Endodermal cell (in vitro differentiated cells): ENCODE measurements around the gene CDHR3. TPM values are rescaled to one million over a fixed set of nuclear protein-coding genes. Genes with fewer than 3 reads are reported as not detected.

Source experiments
- DNase-seq: peaks from one replicate; pipeline ENCODE4 v3.0.0-alpha.2; 2017
- H3K27ac ChIP-seq: 2 replicates; pipeline ENCODE4 v1.5.1; 2013; ENCODE audit warnings: mild to moderate bottlenecking, low read depth, low read length, moderate library complexity
- H3K27me3 ChIP-seq: 2 replicates; pipeline ENCODE4 v1.6.1; 2013; ENCODE audit warnings: mild to moderate bottlenecking, low read length, moderate library complexity; ENCODE audit not compliant: insufficient read depth, control insufficient read depth, poor library complexity, severe bottlenecking
- H3K36me3 ChIP-seq: 2 replicates; pipeline ENCODE4 v1.7.0; 2013; ENCODE audit warnings: mild to moderate bottlenecking, low read length, moderate library complexity; ENCODE audit not compliant: control insufficient read depth, insufficient read depth
- H3K4me1 ChIP-seq: one replicate; pipeline ENCODE4 v1.7.0; 2013; ENCODE audit warnings: low read length; ENCODE audit not compliant: control insufficient read depth, insufficient read depth
- H3K4me3 ChIP-seq: 2 replicates; pipeline ENCODE4 v1.5.1; 2013; ENCODE audit warnings: mild to moderate bottlenecking, low read length, moderate library complexity
- H3K9ac ChIP-seq: 2 replicates; pipeline ENCODE4 v1.6.1; 2013; ENCODE audit warnings: mild to moderate bottlenecking, low read length, moderate library complexity; ENCODE audit not compliant: poor library complexity, severe bottlenecking; ENCODE audit errors: extremely low read depth
- H3K9me3 ChIP-seq: 2 replicates; pipeline ENCODE4 v1.6.1; 2013; ENCODE audit warnings: mild to moderate bottlenecking, low read length, moderate library complexity; ENCODE audit not compliant: control insufficient read depth
- H3K27ac Mint-ChIP-seq: 2 replicates; pipeline ENCODE4 v1.8.0; 2020; ENCODE audit warnings: mixed read lengths
- H3K27me3 Mint-ChIP-seq: 2 replicates; pipeline ENCODE4 v1.8.0; 2021; ENCODE audit warnings: mild to moderate bottlenecking, mixed read lengths; ENCODE audit not compliant: insufficient read depth
- H3K36me3 Mint-ChIP-seq: 2 replicates; pipeline ENCODE4 v1.8.0; 2020; ENCODE audit warnings: low read depth, mixed read lengths
- H3K4me1 Mint-ChIP-seq: 2 replicates; pipeline ENCODE4 v1.8.0; 2020; ENCODE audit warnings: mixed read lengths
- H3K4me3 Mint-ChIP-seq: 2 replicates; pipeline ENCODE4 v1.8.0; 2020; ENCODE audit warnings: mild to moderate bottlenecking, moderate library complexity, mixed read lengths
- H3K9me3 Mint-ChIP-seq: 2 replicates; pipeline ENCODE4 v1.8.0; 2020; ENCODE audit warnings: mild to moderate bottlenecking, mixed read lengths
- WGBS, 2 experiments: methylation state at CpG; one replicate each; pipeline versions ENCODE4 v1.1.5 to v1.1.7; 2013; ENCODE audit warnings: missing lambda C conversion rate in 2 of 2, mixed read lengths in 1 of 2; ENCODE audit not compliant: insufficient coverage in 1 of 2, insufficient read length in 1 of 2; 5-methylcytosine and 5-hydroxymethylcytosine counted together
- total RNA-seq, 2 donors: library from RNA; stranded (reverse); fragmentation: NEBNext Ultra II Directional in 1 of 2; extraction: Animal tissue kit (Norgen Biotek cat#: 25700) in 1 of 2; gene quantifications; 2 replicates in 1 of 2; 3 replicates in 1 of 2; pipeline ENCODE4 v1.2.1, GENCODE V29; 2021
- TF ChIP-seq, protein P1 (sequence below): fragments of 200-600 bp; sonication (generic); conservative IDR thresholded peaks from 2 replicates; pipeline ENCODE4 v1.5.0; 2021; ENCODE audit warnings: antibody characterized with exemption, mild to moderate bottlenecking

The CDHR3 gene
- total RNA-seq, 2 donors from 2014 or later: 7.5 to 16.1 TPM

DNA sequence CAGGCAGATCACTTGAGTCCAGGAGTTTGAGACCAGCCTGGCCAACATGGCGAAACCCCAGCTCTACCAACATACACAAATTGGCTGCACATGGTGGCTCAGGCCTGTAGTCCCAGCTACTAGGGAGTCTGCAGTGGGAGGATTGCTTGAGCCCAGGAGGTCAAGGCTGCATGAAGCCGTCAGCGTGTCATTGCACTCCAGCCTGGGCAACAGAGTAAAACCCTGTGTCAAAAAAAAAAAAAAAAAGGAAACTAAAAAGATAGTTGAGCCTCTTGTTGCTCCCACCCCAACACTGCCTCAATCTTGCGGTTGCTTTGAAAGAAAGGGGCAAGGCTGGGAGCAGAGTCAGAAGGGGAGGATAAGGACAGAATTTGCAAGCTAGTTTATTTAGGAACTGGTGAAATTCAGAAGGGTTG, 79.1 kb downstream of the CDHR3 start:
- Histone ChIP-seq H3K4me3 (no peak overlapping the region), H3K27ac (no peak overlapping the region), H3K36me3 (no peaks in the 10 kb centered on the region), H3K4me1 (no peaks in the 10 kb centered on the region), H3K9me3 (no peaks in the 10 kb centered on the region), H3K27me3 (no peaks in the 10 kb centered on the region), H3K9ac (no peak overlapping the region)
- Mint-ChIP-seq H3K27ac (no peak overlapping the region), H3K4me1 (peaks cover 10% of the 10 kb centered on the region), H3K4me3 (no peak overlapping the region), H3K36me3 (no peaks in the 10 kb centered on the region), H3K27me3 (peaks cover 2% of the 10 kb centered on the region), H3K9me3 (no peaks in the 10 kb centered on the region)
- DNase-seq: no peak
- 69 to 94% methylated on average over 2 to 4 of the region's 4 CpGs for WGBS, 2 experiments
- TF ChIP-seq, protein P1, sequence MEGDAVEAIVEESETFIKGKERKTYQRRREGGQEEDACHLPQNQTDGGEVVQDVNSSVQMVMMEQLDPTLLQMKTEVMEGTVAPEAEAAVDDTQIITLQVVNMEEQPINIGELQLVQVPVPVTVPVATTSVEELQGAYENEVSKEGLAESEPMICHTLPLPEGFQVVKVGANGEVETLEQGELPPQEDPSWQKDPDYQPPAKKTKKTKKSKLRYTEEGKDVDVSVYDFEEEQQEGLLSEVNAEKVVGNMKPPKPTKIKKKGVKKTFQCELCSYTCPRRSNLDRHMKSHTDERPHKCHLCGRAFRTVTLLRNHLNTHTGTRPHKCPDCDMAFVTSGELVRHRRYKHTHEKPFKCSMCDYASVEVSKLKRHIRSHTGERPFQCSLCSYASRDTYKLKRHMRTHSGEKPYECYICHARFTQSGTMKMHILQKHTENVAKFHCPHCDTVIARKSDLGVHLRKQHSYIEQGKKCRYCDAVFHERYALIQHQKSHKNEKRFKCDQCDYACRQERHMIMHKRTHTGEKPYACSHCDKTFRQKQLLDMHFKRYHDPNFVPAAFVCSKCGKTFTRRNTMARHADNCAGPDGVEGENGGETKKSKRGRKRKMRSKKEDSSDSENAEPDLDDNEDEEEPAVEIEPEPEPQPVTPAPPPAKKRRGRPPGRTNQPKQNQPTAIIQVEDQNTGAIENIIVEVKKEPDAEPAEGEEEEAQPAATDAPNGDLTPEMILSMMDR: no peak

DNA sequence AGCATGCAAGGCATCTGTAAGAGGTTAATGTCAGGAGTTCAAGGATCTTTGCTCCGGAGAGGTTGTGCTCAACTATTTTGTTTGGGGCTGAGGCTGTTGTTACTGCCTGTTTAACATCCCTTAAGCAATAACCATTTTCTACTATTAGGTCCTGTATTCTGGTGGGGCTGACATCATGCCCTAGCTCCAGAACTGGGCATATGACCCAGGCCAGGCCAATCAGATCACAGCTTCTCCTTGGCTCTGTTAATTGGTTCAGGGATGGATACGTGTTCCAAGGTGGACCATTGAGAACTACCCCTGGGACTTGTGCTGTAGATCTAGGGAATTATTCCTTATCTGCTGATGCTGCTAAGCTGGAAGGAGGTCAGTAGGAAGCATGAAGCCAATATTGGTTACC, 82.1 kb downstream of the CDHR3 start:
- no peak overlapping the region for H3K9ac ChIP-seq
- H3K27me3 ChIP-seq: no peaks in the 10 kb centered on the region
- H3K9me3 ChIP-seq: no peaks in the 10 kb centered on the region
- Mint-ChIP-seq H3K27ac (no peak overlapping the region), H3K9me3 (no peaks in the 10 kb centered on the region), H3K4me1 (peaks cover 10% of the 10 kb centered on the region), H3K4me3 (no peak overlapping the region), H3K27me3 (peaks cover 2% of the 10 kb centered on the region), H3K36me3 (no peaks in the 10 kb centered on the region)
- no peak overlapping the region for H3K4me3 ChIP-seq
- no peak overlapping the region for H3K27ac ChIP-seq
- DNase-seq: no peak
- TF ChIP-seq, protein P1: no peak
- H3K36me3 ChIP-seq: no peaks in the 10 kb centered on the region
- no peaks in the 10 kb centered on the region for H3K4me1 ChIP-seq
- WGBS, 2 experiments: 89 to 91% methylated on average over 1 to 2 of the region's 2 CpGs

DNA sequence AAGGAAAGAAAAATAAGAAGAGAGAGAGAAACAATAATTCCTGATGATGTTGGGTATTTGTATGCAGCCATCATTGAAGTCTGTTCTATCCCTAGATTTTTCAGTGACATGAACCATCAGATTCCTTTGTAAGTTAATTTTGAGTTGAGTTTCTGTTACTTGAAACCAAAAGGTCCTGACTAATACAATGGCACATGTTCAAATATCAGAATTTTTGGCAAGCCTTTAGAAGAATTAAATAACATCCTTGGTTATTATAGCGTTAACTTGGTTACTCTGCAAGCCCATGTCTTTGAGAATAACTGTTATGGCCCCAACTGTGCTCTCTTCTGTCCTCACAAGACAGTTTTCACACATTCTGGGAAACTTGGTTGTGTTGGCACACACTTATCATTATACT, 82.5 kb downstream of the CDHR3 start:
- no peaks in the 10 kb centered on the region for H3K36me3 Mint-ChIP-seq
- Histone ChIP-seq H3K27me3 (no peaks in the 10 kb centered on the region), H3K27ac (no peak overlapping the region), H3K4me1 (no peaks in the 10 kb centered on the region), H3K9ac (no peak overlapping the region), H3K9me3 (no peaks in the 10 kb centered on the region), H3K4me3 (no peak overlapping the region), H3K36me3 (no peaks in the 10 kb centered on the region)
- 92 to 98% methylated on average over 1 of the region's 1 CpG for WGBS, 2 experiments
- DNase-seq: no peak
- no peak overlapping the region for H3K4me3 Mint-ChIP-seq
- H3K27me3 Mint-ChIP-seq: peaks cover 2% of the 10 kb centered on the region
- H3K27ac Mint-ChIP-seq: no peak overlapping the region
- TF ChIP-seq, protein P1: no peak
- H3K9me3 Mint-ChIP-seq: no peaks in the 10 kb centered on the region
- peaks cover 10% of the 10 kb centered on the region for H3K4me1 Mint-ChIP-seq
